GM18861 (cell line): Measurements from ENCODE around the gene IER2.
"Not testable (repeated sequence)": the region's sequence is repeated elsewhere in the genome, so short reads cannot be mapped to it uniquely, and the experiment has no call there.

ENCODE experiments used
- ATAC-seq: cut with Tn5 transposase; IDR thresholded peaks from one replicate; pipeline ENCODE4 v1.9.1; 2021; ENCODE audit not compliant: unreplicated experiment

IER2 gene

GRCh38 chr19:13162724-13163608 is 12.8 kb downstream of the IER2 start:
- peak; percentile 43 for ATAC-seq

GRCh38 chr19:13163609-13164342 is 13.6 kb downstream of the IER2 start:
- ATAC-seq, result no peak

- no peak for ATAC-seq
These were observed 14.3 kb downstream of the IER2 start for GRCh38 chr19:13164343-13165161.

GRCh38 chr19:13165162-13165997 is 15.2 kb downstream of the IER2 start:
- ATAC-seq, result no peak

- not testable (repeated sequence) for ATAC-seq
These were observed 15.9 kb downstream of the IER2 start for GRCh38 chr19:13166151-13166550.

GRCh38 chr19:13169769-13170168 is 19.6 kb downstream of the IER2 start:
- ATAC-seq, result no peak

- ATAC-seq, result no peak
These were observed 20.9 kb downstream of the IER2 start for GRCh38 chr19:13171146-13171545.

GRCh38 chr19:13172346-13173138 is 22.3 kb downstream of the IER2 start:
- no peak for ATAC-seq

GRCh38 chr19:13173139-13173737 is 23.0 kb downstream of the IER2 start:
- ATAC-seq, result no peak

GRCh38 chr19:13176345-13176744 is 26.1 kb downstream of the IER2 start:
- no peak for ATAC-seq

- ATAC-seq, result not testable (repeated sequence)
These were observed 27.4 kb downstream of the IER2 start for GRCh38 chr19:13177584-13177983.

- not testable (repeated sequence) for ATAC-seq
These were observed 28.1 kb downstream of the IER2 start for GRCh38 chr19:13178291-13178690.

- ATAC-seq, result no peak
These were observed 31.7 kb downstream of the IER2 start for GRCh38 chr19:13181747-13182388.

- not testable (repeated sequence) for ATAC-seq
These were observed 34.7 kb downstream of the IER2 start for GRCh38 chr19:13184926-13185325.

GRCh38 chr19:13185763-13186657 is 35.8 kb downstream of the IER2 start:
- ATAC-seq, result not testable (repeated sequence)

GRCh38 chr19:13186688-13187087 is 36.5 kb downstream of the IER2 start:
- ATAC-seq, result not testable (repeated sequence)

GRCh38 chr19:13187419-13187818 is 37.2 kb downstream of the IER2 start:
- ATAC-seq, result no peak

- ATAC-seq, result no peak
These were observed 39.4 kb downstream of the IER2 start for GRCh38 chr19:13189600-13189999.
